ENCODE results near the gene NEK10.

NEK10 gene

GRCh38 chr3:27354588-27355203 is 14.5 kb downstream of the NEK10 start:
- H3K4me3 ChIP-seq (ENCODE audit: low read depth, low read length) = no peak overlapping the region
- TF ChIP-seq MAX (IDR thresholded peaks at IDR 0.05; ENCODE audit: low read depth, low read length) = no peak
- TF ChIP-seq MYC (IDR thresholded peaks at IDR 0.05; ENCODE audit: low read depth, low read length) = no peak
- TF ChIP-seq POLR2A (IDR thresholded peaks at IDR 0.05; ENCODE audit: extremely low read depth, insufficient read length) = no peak
- TF ChIP-seq CTCF (IDR thresholded peaks at IDR 0.05; ENCODE audit: low read depth, low read length) = no peak
- no peak for DNase-seq (ENCODE audit: low read depth)

DNA sequence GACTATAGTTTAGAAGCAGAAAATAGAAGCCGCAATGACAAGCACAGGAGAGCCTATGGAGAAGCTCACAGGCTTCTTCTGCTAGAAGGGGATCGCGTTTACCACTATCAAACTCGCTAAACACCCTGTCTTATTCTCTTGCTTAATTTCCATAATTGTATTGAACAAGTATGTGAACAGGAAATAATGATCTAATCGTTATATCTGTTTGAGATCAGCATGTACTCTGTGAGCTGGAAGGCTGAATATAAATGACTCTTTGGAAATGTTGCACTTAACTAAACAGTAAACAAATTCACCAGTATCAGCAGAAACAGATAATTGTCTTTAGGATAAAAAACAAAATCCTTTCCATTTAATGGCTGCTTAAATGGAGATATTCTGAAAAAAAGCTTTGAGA is 15.0 kb downstream of the NEK10 start:
- DNase-seq (ENCODE audit: low read depth) = no peak
- TF ChIP-seq MYC (IDR thresholded peaks at IDR 0.05; ENCODE audit: low read depth, low read length) = no peak
- TF ChIP-seq POLR2A (IDR thresholded peaks at IDR 0.05; ENCODE audit: extremely low read depth, insufficient read length) = no peak
- TF ChIP-seq CTCF (IDR thresholded peaks at IDR 0.05; ENCODE audit: low read depth, low read length) = no peak
- TF ChIP-seq MAX (IDR thresholded peaks at IDR 0.05; ENCODE audit: low read depth, low read length) = no peak
- H3K4me3 ChIP-seq (ENCODE audit: low read depth, low read length) = no peak overlapping the region

GRCh38 chr3:27353221-27353620 is 16.0 kb downstream of the NEK10 start:
- TF ChIP-seq CTCF (IDR thresholded peaks at IDR 0.05; ENCODE audit: low read depth, low read length) (no peak), POLR2A (IDR thresholded peaks at IDR 0.05; ENCODE audit: extremely low read depth, insufficient read length) (no peak), MAX (IDR thresholded peaks at IDR 0.05; ENCODE audit: low read depth, low read length) (no peak), MYC (IDR thresholded peaks at IDR 0.05; ENCODE audit: low read depth, low read length) (no peak)
- H3K4me3 ChIP-seq (ENCODE audit: low read depth, low read length) = no peak overlapping the region
- DNase-seq (ENCODE audit: low read depth) = no peak

DNA sequence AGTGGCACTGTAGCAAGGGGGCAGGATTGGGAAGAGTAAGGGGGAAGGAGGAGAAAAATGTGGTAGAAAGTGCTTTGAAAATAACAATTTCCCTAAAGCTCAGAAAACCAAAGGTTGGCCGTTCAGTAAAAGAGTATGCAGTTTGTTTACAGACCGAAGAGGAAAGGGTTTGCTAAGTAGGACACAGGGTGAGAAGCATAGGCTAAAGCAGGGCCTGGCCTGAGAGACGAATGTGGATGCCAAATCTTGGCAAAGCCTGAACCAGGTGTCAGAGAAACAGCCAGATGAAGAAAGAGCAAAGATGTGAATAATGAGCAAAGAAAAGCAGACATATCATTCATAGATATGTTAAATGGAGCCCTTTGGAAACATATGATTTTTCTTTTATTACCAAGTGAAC is 17.1 kb downstream of the NEK10 start:
- H3K4me3 ChIP-seq (ENCODE audit: low read depth, low read length) = no peak overlapping the region
- TF ChIP-seq MYC (IDR thresholded peaks at IDR 0.05; ENCODE audit: low read depth, low read length) (no peak), CTCF (IDR thresholded peaks at IDR 0.05; ENCODE audit: low read depth, low read length) (no peak), POLR2A (IDR thresholded peaks at IDR 0.05; ENCODE audit: extremely low read depth, insufficient read length) (no peak), MAX (IDR thresholded peaks at IDR 0.05; ENCODE audit: low read depth, low read length) (no peak)
- no peak for DNase-seq (ENCODE audit: low read depth)

- DNase-seq (ENCODE audit: low read depth) = no peak
- TF ChIP-seq CTCF (IDR thresholded peaks at IDR 0.05; ENCODE audit: low read depth, low read length) = no peak
- TF ChIP-seq MYC (IDR thresholded peaks at IDR 0.05; ENCODE audit: low read depth, low read length) = no peak
- TF ChIP-seq MAX (IDR thresholded peaks at IDR 0.05; ENCODE audit: low read depth, low read length) = no peak
- no peak for TF ChIP-seq POLR2A (IDR thresholded peaks at IDR 0.05; ENCODE audit: extremely low read depth, insufficient read length)
Observed at GRCh38 chr3:27349832-27350231, 19.4 kb downstream of the NEK10 start.

More at GRCh38 chr3:27349832-27350231, 19.4 kb downstream of the NEK10 start:
- H3K4me3 ChIP-seq (ENCODE audit: low read depth, low read length) = no peak overlapping the region
